Loucy (cell line): ENCODE results near the gene MGMT.

Experiments used
- H2AFZ ChIP-seq: fragments of 200-600 bp; sonication (generic); 2 replicates; pipeline ENCODE4 v1.6.0; 2016; ENCODE audit warnings: antibody characterized with exemption, mild to moderate bottlenecking, low read length, moderate library complexity
- H3F3A ChIP-seq: fragments of 200-600 bp; 2 replicates; pipeline ENCODE4 v1.6.0; 2016; ENCODE audit warnings: antibody characterized with exemption, low read depth, mild to moderate bottlenecking
- H3K27me3 ChIP-seq: fragments of 200-600 bp; sonication (generic); 2 replicates; pipeline ENCODE4 v1.6.1; 2014; ENCODE audit warnings: low read length, mild to moderate bottlenecking; ENCODE audit not compliant: insufficient read depth, poor library complexity, severe bottlenecking
- H3K36me3 ChIP-seq: fragments of 200-600 bp; sonication (generic); 2 replicates; pipeline ENCODE4 v1.6.1; 2016; ENCODE audit warnings: low read length; ENCODE audit not compliant: insufficient read depth
- H3K4me1 ChIP-seq: fragments of 200-600 bp; sonication (generic); 2 replicates; pipeline ENCODE4 v1.5.1; 2014; ENCODE audit warnings: low read length, mild to moderate bottlenecking; ENCODE audit not compliant: insufficient read depth, poor library complexity, severe bottlenecking
- H3K4me2 ChIP-seq: fragments of 200-600 bp; sonication (generic); 2 replicates; pipeline ENCODE4 v1.6.0; 2014; ENCODE audit warnings: antibody characterized with exemption, low read length, low read depth, mild to moderate bottlenecking; ENCODE audit not compliant: poor library complexity, severe bottlenecking
- H3K4me3 ChIP-seq: fragments of 200-600 bp; sonication (generic); 2 replicates; pipeline ENCODE4 v1.5.1; 2014; ENCODE audit warnings: low read length, mild to moderate bottlenecking, mixed read lengths; ENCODE audit not compliant: poor library complexity, severe bottlenecking
- H3K79me2 ChIP-seq: fragments of 200-600 bp; sonication (generic); 2 replicates; pipeline ENCODE4 v1.6.1; 2014; ENCODE audit warnings: low read length; ENCODE audit not compliant: insufficient read depth
- H3K9ac ChIP-seq: fragments of 200-600 bp; sonication (generic); 2 replicates; pipeline ENCODE4 v1.6.0; 2014; ENCODE audit warnings: mild to moderate bottlenecking, low read depth, low read length, moderate library complexity; ENCODE audit not compliant: poor library complexity, severe bottlenecking
- H3K9me2 ChIP-seq: fragments of 200-600 bp; sonication (generic); replicated peaks from 2 replicates; pipeline ENCODE4 v1.6.1; 2016; ENCODE audit warnings: low read depth, low read length, mixed read lengths
- H3K9me3 ChIP-seq: fragments of 200-600 bp; sonication (generic); 2 replicates; pipeline ENCODE4 v1.6.1; 2014; ENCODE audit warnings: mild to moderate bottlenecking, antibody characterized with exemption, low read length, low read depth; ENCODE audit not compliant: insufficient read depth
- H4K20me1 ChIP-seq: fragments of 200-600 bp; sonication (generic); 2 replicates; pipeline ENCODE4 v1.6.0; 2014; ENCODE audit warnings: antibody characterized with exemption, low read length, mild to moderate bottlenecking; ENCODE audit not compliant: insufficient read depth, poor library complexity, severe bottlenecking
- CTCF ChIP-seq: fragments of 200-600 bp; sonication (generic); conservative IDR thresholded peaks from 2 replicates; pipeline ENCODE4 v1.5.1; 2014; ENCODE audit warnings: mild to moderate bottlenecking, antibody characterized with exemption, low read length
- EZH2phosphoT487 ChIP-seq: fragments of 200-600 bp; IDR thresholded peaks from 2 replicates; pipeline ENCODE4 v1.6.1; 2018; ENCODE audit warnings: antibody characterized with exemption, mild to moderate bottlenecking, moderate library complexity, borderline replicate concordance

The MGMT gene

GRCh38 chr10:129742742-129743550 is 275.9 kb downstream of the MGMT start:
- Histone ChIP-seq H3K9me3 (no peaks in the 10 kb centered on the region), H4K20me1 (no peaks in the 10 kb centered on the region), H3K9me2 (no peaks in the 10 kb centered on the region), H3K9ac (no peak overlapping the region), H3K4me3 (no peak overlapping the region), H2AFZ (no peak overlapping the region), H3K27me3 (no peaks in the 10 kb centered on the region), H3K79me2 (no peaks in the 10 kb centered on the region), H3K36me3 (no peaks in the 10 kb centered on the region), H3F3A (no peaks in the 10 kb centered on the region), H3K4me2 (no peak overlapping the region), H3K4me1 (no peaks in the 10 kb centered on the region)
- TF ChIP-seq CTCF (no peak), EZH2phosphoT487 (no peak)

GRCh38 chr10:129743738-129744133 is 276.7 kb downstream of the MGMT start:
- H3K4me2 ChIP-seq: no peak overlapping the region
- no peaks in the 10 kb centered on the region for H3F3A ChIP-seq
- H3K4me3 ChIP-seq: no peak overlapping the region
- no peak overlapping the region for H2AFZ ChIP-seq
- H3K9me3 ChIP-seq: no peaks in the 10 kb centered on the region
- no peaks in the 10 kb centered on the region for H3K36me3 ChIP-seq
- H3K9ac ChIP-seq: no peak overlapping the region
- H3K79me2 ChIP-seq: no peaks in the 10 kb centered on the region
- no peaks in the 10 kb centered on the region for H3K9me2 ChIP-seq
- H4K20me1 ChIP-seq: no peaks in the 10 kb centered on the region
- H3K4me1 ChIP-seq: no peaks in the 10 kb centered on the region
- TF ChIP-seq EZH2phosphoT487: no peak
- no peak for TF ChIP-seq CTCF
- no peaks in the 10 kb centered on the region for H3K27me3 ChIP-seq

- Histone ChIP-seq H3K4me3 (no peak overlapping the region), H3K9me3 (peaks cover 5% of the 10 kb centered on the region; the same call in 1 of the 2 replicates), H3K4me2 (no peak overlapping the region), H3K4me1 (no peaks in the 10 kb centered on the region), H3K9ac (no peak overlapping the region), H3K79me2 (no peaks in the 10 kb centered on the region), H3F3A (no peaks in the 10 kb centered on the region), H3K27me3 (no peaks in the 10 kb centered on the region), H3K9me2 (no peaks in the 10 kb centered on the region), H3K36me3 (no peaks in the 10 kb centered on the region), H4K20me1 (no peaks in the 10 kb centered on the region), H2AFZ (no peak overlapping the region)
- TF ChIP-seq EZH2phosphoT487 (no peak), CTCF (no peak)
Observed at GRCh38 chr10:129744134-129745111, 277.4 kb downstream of the MGMT start.
